HCT116 (cell line): ENCODE measurements around the gene OPALIN. TPM values are rescaled to one million over a fixed set of nuclear protein-coding genes. Genes with fewer than 3 reads are reported as not detected.

Source experiments
- ATAC-seq: fragments of 200-7000 bp; cut with Tn5 transposase; 2 replicates; pipeline ENCODE4 v1.9.1; 2020; ENCODE audit warnings: mild to moderate bottlenecking, moderate library complexity
- BruUV-seq: library from RNA; stranded (reverse); fragments of 400-500 nt; replicated peaks from 2 replicates; lab custom pipeline; 2021; lab: Mats Ljungman, UMichigan
- CTCF ChIA-PET: fragments of 300-600 bp; sonication (Branson Sonifier 250); formaldehyde crosslinking; loops from one replicate; lab custom pipeline; 2021; ENCODE audit warnings: antibody characterized with exemption; lab: Charles Lee
- POLR2A ChIA-PET: fragments of 300-600, 350-600 bp; sonication (Branson Sonifier 250); formaldehyde crosslinking; loops from one replicate; lab custom pipeline; 2021; ENCODE audit warnings: antibody characterized with exemption; lab: Charles Lee
- RAD21 ChIA-PET, 2 experiments: fragments of 300-600 bp; sonication (Branson Sonifier 250); formaldehyde crosslinking; loops; one replicate each; lab custom pipeline; 2023; ENCODE audit warnings: low total read pairs in 2 of 2; ENCODE audit not compliant: uncharacterized antibody in 2 of 2, unreplicated experiment in 2 of 2, low non-redundant PET in 1 of 2; lab: Charles Lee
- DNase-seq: peaks from one replicate; pipeline ENCODE4 v3.0.0-alpha.2; 2010; ENCODE audit warnings: low read depth, low spot score
- H2AFZ ChIP-seq: fragments of 200-600 bp; shearing (Covaris generic), sonication (generic); 2 replicates; pipeline ENCODE4 v1.6.1; 2017; ENCODE audit warnings: low read depth, mixed run types, mixed read lengths, antibody characterized with exemption, low read length; ENCODE audit not compliant: poor library complexity, severe bottlenecking
- H3K27ac ChIP-seq: 2 replicates; pipeline ENCODE4 v1.5.1; 2012; ENCODE audit warnings: low read depth, low read length
- H3K27me3 ChIP-seq: fragments of 200-600 bp; sonication (generic); 2 replicates; pipeline ENCODE4 v1.6.1; 2016; ENCODE audit warnings: mixed run types, low read length, mixed read lengths; ENCODE audit not compliant: insufficient read depth
- H3K36me3 ChIP-seq, 2 experiments: fragments of 200-500 bp in 1 of 2; fragments of 200-600 bp in 1 of 2; sonication (Bioruptor generic) in 1 of 2; sonication (generic) in 1 of 2; 2 replicates each; pipeline versions ENCODE4 v1.5.1 to v1.6.1; 2014 to 2016; ENCODE audit warnings: low read length in 2 of 2, inconsistent platforms in 1 of 2, mixed read lengths in 1 of 2, mixed run types in 1 of 2; ENCODE audit not compliant: insufficient read depth in 2 of 2, control insufficient read depth in 1 of 2
- H3K4me1 ChIP-seq, 2 experiments: fragments of 200-600 bp in 1 of 2; sonication (generic) in 1 of 2; 2 replicates each; pipeline versions ENCODE4 v1.5.1 to v1.6.1; 2012 to 2017; ENCODE audit warnings: low read length in 2 of 2, inconsistent platforms in 1 of 2, mild to moderate bottlenecking in 1 of 2, mixed read lengths in 1 of 2, mixed run types in 1 of 2, moderate library complexity in 1 of 2; ENCODE audit not compliant: insufficient read depth in 2 of 2, control insufficient read depth in 1 of 2
- H3K4me2 ChIP-seq: fragments of 200-600 bp; sonication (generic); 2 replicates; pipeline ENCODE4 v1.6.1; 2017; ENCODE audit warnings: mixed run types, low read length, mixed read lengths
- H3K4me3 ChIP-seq, 2 experiments: fragments of 200-600 bp in 1 of 2; sonication (generic) in 1 of 2; replicated peaks in 1 of 2; 2 replicates each; pipeline ENCODE4 v1.5.1; 2011 to 2016; ENCODE audit warnings: low read length in 2 of 2, control low read depth in 1 of 2, low read depth in 1 of 2, mild to moderate bottlenecking in 1 of 2, mixed read lengths in 1 of 2, mixed run types in 1 of 2
- H3K79me2 ChIP-seq: fragments of 200-600 bp; sonication (generic); 2 replicates; pipeline ENCODE4 v1.6.1; 2017; ENCODE audit warnings: mild to moderate bottlenecking, mixed run types, low read length, moderate library complexity, mixed read lengths; ENCODE audit not compliant: insufficient read depth
- H3K9ac ChIP-seq: fragments of 200-600 bp; sonication (generic); 2 replicates; pipeline ENCODE4 v1.6.1; 2016; ENCODE audit warnings: low read length, mixed read lengths
- H3K9me2 ChIP-seq: fragments of 200-600 bp; sonication (generic), shearing (Covaris generic); 2 replicates; pipeline ENCODE4 v1.6.1; 2017; ENCODE audit warnings: mixed run types, mild to moderate bottlenecking, moderate library complexity; ENCODE audit not compliant: insufficient read depth
- H3K9me3 ChIP-seq, 2 experiments: fragments of 200-500 bp in 1 of 2; fragments of 200-600 bp in 1 of 2; sonication (Bioruptor generic) in 1 of 2; sonication (generic) in 1 of 2; 2 replicates each; pipeline ENCODE4 v1.6.1; 2014 to 2017; ENCODE audit warnings: low read length in 2 of 2, mixed read lengths in 2 of 2, inconsistent platforms in 1 of 2, low read depth in 1 of 2, mild to moderate bottlenecking in 1 of 2, mixed run types in 1 of 2, moderate library complexity in 1 of 2; ENCODE audit not compliant: control insufficient read depth in 1 of 2, insufficient read depth in 1 of 2
- H4K20me1 ChIP-seq: fragments of 200-600 bp; sonication (generic), shearing (Covaris generic); 2 replicates; pipeline ENCODE4 v1.6.1; 2017; ENCODE audit warnings: mixed run types, mild to moderate bottlenecking, moderate library complexity; ENCODE audit not compliant: insufficient read depth
- CBX3 ChIP-seq: IDR thresholded peaks from 2 replicates; pipeline ENCODE4 v1.6.1; 2012; ENCODE audit warnings: low read depth
- CTCF ChIP-seq, 3 experiments: fragments of 200-600 bp in 1 of 3; sonication (generic) in 1 of 3; IDR thresholded peaks in 2 of 3; conservative IDR thresholded peaks in 1 of 3; 2 replicates each; pipeline ENCODE4 v1.5.1; 2012 to 2017; ENCODE audit warnings: low read depth in 2 of 3, low read length in 2 of 3, antibody characterized with exemption in 1 of 3, borderline replicate concordance in 1 of 3, control low read depth in 1 of 3, mild to moderate bottlenecking in 1 of 3, mixed read lengths in 1 of 3, mixed run types in 1 of 3, moderate library complexity in 1 of 3; ENCODE audit not compliant: insufficient read depth in 1 of 3
- EGR1 ChIP-seq: IDR thresholded peaks from 2 replicates; pipeline ENCODE4 v1.6.1; 2012; ENCODE audit warnings: low read depth
- ELF1 ChIP-seq: IDR thresholded peaks from 2 replicates; pipeline ENCODE4 v1.6.1; 2012; ENCODE audit warnings: low read depth, borderline replicate concordance
- EZH2 ChIP-seq: fragments of 200-600 bp; sonication (generic); IDR thresholded peaks from 2 replicates; pipeline ENCODE4 v1.6.1; 2017; ENCODE audit warnings: antibody characterized with exemption, mixed run types
- EZH2phosphoT487 ChIP-seq: fragments of 200-600 bp; IDR thresholded peaks from 2 replicates; pipeline ENCODE4 v1.6.1; 2018; ENCODE audit warnings: antibody characterized with exemption, borderline replicate concordance
- FOSL1 ChIP-seq: IDR thresholded peaks from 2 replicates; pipeline ENCODE4 v1.6.1; 2012; ENCODE audit warnings: low read depth
- POLR2A ChIP-seq: IDR thresholded peaks from 2 replicates; pipeline ENCODE4 v1.7.0; 2011; ENCODE audit warnings: borderline replicate concordance; ENCODE audit not compliant: insufficient read depth, insufficient read length; ENCODE audit errors: extremely low read depth
- RAD21 ChIP-seq: IDR thresholded peaks from 2 replicates; pipeline ENCODE4 v1.6.1; 2012; ENCODE audit warnings: low read depth, mild to moderate bottlenecking
- REST ChIP-seq: IDR thresholded peaks from 2 replicates; pipeline ENCODE4 v1.6.1; 2012; ENCODE audit warnings: low read depth
- SIN3A ChIP-seq: IDR thresholded peaks from 2 replicates; pipeline ENCODE4 v1.6.1; 2012; ENCODE audit warnings: low read depth
- SRF ChIP-seq: IDR thresholded peaks from 2 replicates; pipeline ENCODE4 v1.6.1; 2012; ENCODE audit warnings: low read depth
- YY1 ChIP-seq: IDR thresholded peaks from 2 replicates; pipeline ENCODE4 v1.6.1; 2011; ENCODE audit warnings: low read length, low read depth, moderate library complexity, mild to moderate bottlenecking; ENCODE audit not compliant: insufficient replicate concordance; ENCODE audit errors: extremely low read depth
- ZNF274 ChIP-seq: fragments of 200-500 bp; sonication (Bioruptor generic); IDR thresholded peaks from 2 replicates; pipeline ENCODE4 v1.6.1; 2014; ENCODE audit warnings: mild to moderate bottlenecking, low read depth, low read length, inconsistent platforms
- intact Hi-C: fragments of 100-400 bp; cut with micrococcal nuclease; formaldehyde crosslinking; loops from 2 replicates; pipeline ENCODE4 v1.10.0; 2022
- total RNA-seq: library from RNA; stranded (reverse); gene quantifications from one replicate; pipeline ENCODE4 v1.2.1, GENCODE V29; 2021; ENCODE audit not compliant: unreplicated experiment
- TF ChIP-seq, protein P1 (sequence below): IDR thresholded peaks from 2 replicates; pipeline ENCODE4 v1.6.1; 2011; ENCODE audit warnings: mild to moderate bottlenecking, low read length, moderate library complexity; ENCODE audit not compliant: insufficient replicate concordance; ENCODE audit errors: extremely low read depth

OPALIN gene
- total RNA-seq, 1 experiment from 2014 or later = not detected

DNA sequence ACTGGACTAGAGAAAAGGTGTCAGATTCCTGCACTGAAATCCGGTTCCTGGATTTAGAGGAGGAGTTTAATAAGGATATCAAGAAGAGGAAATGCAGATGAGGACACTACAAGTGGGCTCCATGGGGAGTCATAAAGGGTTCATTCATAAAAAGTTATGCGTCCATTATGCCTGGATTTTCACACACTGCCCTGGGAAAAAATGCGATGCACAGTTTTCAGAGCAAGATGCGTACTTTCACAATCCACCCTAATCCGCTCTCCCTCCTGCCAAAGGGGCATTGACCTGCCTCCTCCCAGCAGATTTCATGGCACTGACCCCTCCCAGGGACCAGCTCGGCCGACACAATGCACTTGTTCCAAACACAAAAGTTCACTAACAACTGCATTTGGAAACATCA, 42.2 kb upstream of the OPALIN start:
- POLR2A ChIA-PET = no interaction called here
- ATAC-seq (no peak), DNase-seq (no peak)
- H3K79me2 ChIP-seq = no peaks in the 10 kb centered on the region
- peaks cover 31% of the 10 kb centered on the region for H3K27me3 ChIP-seq
- H3K27ac ChIP-seq = no peak overlapping the region
- no TSS peak for BruUV-seq
- intact Hi-C loops = no loop called here
- H3K36me3 ChIP-seq = no peaks in the 10 kb centered on the region
- CTCF ChIA-PET = no interaction called here
- H3K9me2 ChIP-seq = no peaks in the 10 kb centered on the region
- RAD21 ChIA-PET = no interaction called here
- H3K9me3 ChIP-seq = no peaks in the 10 kb centered on the region
- H3K4me1 ChIP-seq = no peaks in the 10 kb centered on the region
- no peaks in the 10 kb centered on the region for H4K20me1 ChIP-seq
- H3K4me2 ChIP-seq = no peak overlapping the region
- no peak for TF ChIP-seq ELF1
- no peak for TF ChIP-seq YY1
- no peak for TF ChIP-seq RAD21
- H3K4me3 ChIP-seq = no peak overlapping the region
- H3K9ac ChIP-seq = no peak overlapping the region
- no peak overlapping the region for H2AFZ ChIP-seq

GRCh38 chr10:96400465-96400864, 41.7 kb upstream of the OPALIN start:
- peaks cover 31% of the 10 kb centered on the region for H3K27me3 ChIP-seq
- ChIA-PET POLR2A (no interaction called here), CTCF (no interaction called here), RAD21 (no interaction called here)
- no peaks in the 10 kb centered on the region for H3K4me1 ChIP-seq
- no peak overlapping the region for H3K9ac ChIP-seq
- no peak overlapping the region for H3K27ac ChIP-seq
- intact Hi-C loops = no loop called here
- H3K4me3 ChIP-seq = no peak overlapping the region
- no peaks in the 10 kb centered on the region for H3K79me2 ChIP-seq
- no peak overlapping the region for H3K4me2 ChIP-seq
- no peaks in the 10 kb centered on the region for H4K20me1 ChIP-seq
- no peak for ATAC-seq
- H2AFZ ChIP-seq = no peak overlapping the region
- DNase-seq = no peak
- no peaks in the 10 kb centered on the region for H3K9me2 ChIP-seq
- H3K9me3 ChIP-seq = no peaks in the 10 kb centered on the region
- no TSS peak for BruUV-seq
- no peaks in the 10 kb centered on the region for H3K36me3 ChIP-seq
- no peak for TF ChIP-seq POLR2A
- TF ChIP-seq CTCF (IDR thresholded peaks at IDR 0.05 in 2 of 3, conservative IDR thresholded peaks at IDR 0.05 in 1 of 3; ENCODE audit: borderline replicate concordance in 1 of 3, insufficient read depth in 1 of 3, low read depth in 2 of 3, low read length in 2 of 3) = no peak
- no peak for TF ChIP-seq EGR1
- TF ChIP-seq, protein P1, sequence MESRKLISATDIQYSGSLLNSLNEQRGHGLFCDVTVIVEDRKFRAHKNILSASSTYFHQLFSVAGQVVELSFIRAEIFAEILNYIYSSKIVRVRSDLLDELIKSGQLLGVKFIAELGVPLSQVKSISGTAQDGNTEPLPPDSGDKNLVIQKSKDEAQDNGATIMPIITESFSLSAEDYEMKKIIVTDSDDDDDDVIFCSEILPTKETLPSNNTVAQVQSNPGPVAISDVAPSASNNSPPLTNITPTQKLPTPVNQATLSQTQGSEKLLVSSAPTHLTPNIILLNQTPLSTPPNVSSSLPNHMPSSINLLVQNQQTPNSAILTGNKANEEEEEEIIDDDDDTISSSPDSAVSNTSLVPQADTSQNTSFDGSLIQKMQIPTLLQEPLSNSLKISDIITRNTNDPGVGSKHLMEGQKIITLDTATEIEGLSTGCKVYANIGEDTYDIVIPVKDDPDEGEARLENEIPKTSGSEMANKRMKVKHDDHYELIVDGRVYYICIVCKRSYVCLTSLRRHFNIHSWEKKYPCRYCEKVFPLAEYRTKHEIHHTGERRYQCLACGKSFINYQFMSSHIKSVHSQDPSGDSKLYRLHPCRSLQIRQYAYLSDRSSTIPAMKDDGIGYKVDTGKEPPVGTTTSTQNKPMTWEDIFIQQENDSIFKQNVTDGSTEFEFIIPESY = no peak
- TF ChIP-seq EZH2phosphoT487 = no peak
- no peak for TF ChIP-seq FOSL1
- no peak for TF ChIP-seq EZH2
- no peak for TF ChIP-seq SIN3A
- no peak for TF ChIP-seq SRF
- TF ChIP-seq CBX3 = no peak
- TF ChIP-seq REST = no peak
- TF ChIP-seq ZNF274 = no peak
